ENCODE results near the gene PPEF1. TPM values are rescaled to one million over a fixed set of nuclear protein-coding genes. Genes with fewer than 3 reads are reported as not detected.
"Not testable (repeated sequence)": the region's sequence is repeated elsewhere in the genome, so short reads cannot be mapped to it uniquely, and the experiment has no call there.

The PPEF1 gene
- total RNA-seq, 1 donor from 2014 or later = not detected

DNA sequence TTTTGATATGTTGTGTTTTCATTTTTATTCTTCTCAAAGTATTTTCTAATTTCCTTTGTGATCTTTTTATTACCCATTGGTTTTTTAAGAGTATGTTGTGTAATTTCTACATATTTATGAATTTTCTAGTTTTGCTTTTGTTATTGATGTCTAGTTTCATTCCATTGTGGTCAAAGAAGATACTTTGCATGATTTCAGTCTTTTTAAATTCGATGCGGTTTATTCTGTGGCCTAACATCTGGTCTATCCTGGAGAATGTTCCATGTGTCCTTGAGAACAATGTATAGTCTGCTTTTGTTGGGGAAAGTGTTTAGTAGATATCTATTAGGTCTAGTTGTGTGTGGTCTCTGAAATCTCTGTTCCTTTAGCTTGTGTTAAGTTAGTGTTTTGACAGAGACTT lies 46.2 kb downstream of the PPEF1 start:
- no peak overlapping the region for H3K27ac Mint-ChIP-seq (ENCODE audit: unreplicated experiment)

GRCh38 chrX:18755651-18756050 lies 48.2 kb downstream of the PPEF1 start:
- Mint-ChIP-seq H3K4me3 (ENCODE audit: unreplicated experiment) (no peak overlapping the region), H3K36me3 (ENCODE audit: low read depth, unreplicated experiment) (no peaks in the 10 kb centered on the region), H3K27ac (ENCODE audit: unreplicated experiment) (no peak overlapping the region), H3K27me3 (ENCODE audit: unreplicated experiment) (no peaks in the 10 kb centered on the region), H3K9me3 (ENCODE audit: unreplicated experiment) (no peaks in the 10 kb centered on the region), H3K4me1 (ENCODE audit: unreplicated experiment) (peaks cover 9% of the 10 kb centered on the region)
- DNase-seq (ENCODE audit: low spot score) = no peak
- TF ChIP-seq, protein P1, sequence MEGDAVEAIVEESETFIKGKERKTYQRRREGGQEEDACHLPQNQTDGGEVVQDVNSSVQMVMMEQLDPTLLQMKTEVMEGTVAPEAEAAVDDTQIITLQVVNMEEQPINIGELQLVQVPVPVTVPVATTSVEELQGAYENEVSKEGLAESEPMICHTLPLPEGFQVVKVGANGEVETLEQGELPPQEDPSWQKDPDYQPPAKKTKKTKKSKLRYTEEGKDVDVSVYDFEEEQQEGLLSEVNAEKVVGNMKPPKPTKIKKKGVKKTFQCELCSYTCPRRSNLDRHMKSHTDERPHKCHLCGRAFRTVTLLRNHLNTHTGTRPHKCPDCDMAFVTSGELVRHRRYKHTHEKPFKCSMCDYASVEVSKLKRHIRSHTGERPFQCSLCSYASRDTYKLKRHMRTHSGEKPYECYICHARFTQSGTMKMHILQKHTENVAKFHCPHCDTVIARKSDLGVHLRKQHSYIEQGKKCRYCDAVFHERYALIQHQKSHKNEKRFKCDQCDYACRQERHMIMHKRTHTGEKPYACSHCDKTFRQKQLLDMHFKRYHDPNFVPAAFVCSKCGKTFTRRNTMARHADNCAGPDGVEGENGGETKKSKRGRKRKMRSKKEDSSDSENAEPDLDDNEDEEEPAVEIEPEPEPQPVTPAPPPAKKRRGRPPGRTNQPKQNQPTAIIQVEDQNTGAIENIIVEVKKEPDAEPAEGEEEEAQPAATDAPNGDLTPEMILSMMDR (IDR thresholded peaks at IDR 0.05; ENCODE audit: unreplicated experiment) = no peak

More for the DNA sequence above, 46.2 kb downstream of the PPEF1 start:
- Mint-ChIP-seq H3K4me1 (ENCODE audit: unreplicated experiment) (peaks cover 9% of the 10 kb centered on the region), H3K27me3 (ENCODE audit: unreplicated experiment) (no peaks in the 10 kb centered on the region), H3K9me3 (ENCODE audit: unreplicated experiment) (no peaks in the 10 kb centered on the region), H3K4me3 (ENCODE audit: unreplicated experiment) (no peak overlapping the region), H3K36me3 (ENCODE audit: low read depth, unreplicated experiment) (no peaks in the 10 kb centered on the region)
- DNase-seq (ENCODE audit: low spot score) = no peak
- TF ChIP-seq, protein P1 (IDR thresholded peaks at IDR 0.05; ENCODE audit: unreplicated experiment) = no peak

DNA sequence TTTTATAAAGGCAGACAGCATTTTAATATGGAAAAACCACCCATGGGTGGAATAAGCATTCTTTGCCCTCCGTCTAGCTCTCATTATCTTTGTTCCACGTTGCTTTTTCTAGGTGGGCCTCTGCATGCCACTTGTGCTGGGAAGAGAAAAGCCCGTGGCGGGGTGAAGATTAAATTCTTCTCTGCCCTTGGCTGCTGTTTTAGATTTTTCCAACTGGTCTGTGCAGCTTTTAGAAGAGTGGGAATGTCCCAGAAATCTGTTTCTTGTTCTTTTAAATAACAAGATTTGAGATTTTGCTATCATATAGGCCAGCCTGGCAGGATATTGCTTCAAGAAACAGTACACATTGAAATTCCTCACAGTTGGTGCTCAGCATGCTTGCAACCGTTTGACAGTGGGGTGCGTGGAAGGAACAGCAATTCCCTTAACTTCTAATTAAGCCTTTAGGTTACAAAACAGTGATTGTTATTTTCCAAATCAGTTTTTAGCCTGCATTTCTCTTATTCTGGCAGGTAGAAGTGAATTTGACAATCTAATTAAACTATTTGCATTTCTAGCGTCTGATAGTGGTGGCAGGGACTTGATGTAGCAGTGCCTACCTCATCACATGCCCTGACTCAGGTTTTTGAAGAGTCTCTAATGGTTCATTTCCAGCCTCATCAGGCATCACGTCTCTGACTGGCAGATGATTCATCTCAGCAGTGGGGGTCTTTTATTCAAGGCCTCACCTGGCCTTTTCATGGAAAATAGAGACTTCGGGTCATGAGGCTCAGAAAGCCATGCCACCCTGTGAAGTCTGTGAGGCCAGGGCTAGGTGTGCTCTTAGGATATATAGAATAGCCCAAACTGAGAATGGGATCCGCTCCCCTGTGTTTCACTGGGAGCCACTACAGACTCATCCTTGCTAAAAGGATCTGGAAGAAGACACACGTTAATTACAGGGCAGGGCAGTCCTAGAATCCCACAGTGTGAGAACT lies 50.8 kb downstream of the PPEF1 start:
- Mint-ChIP-seq H3K4me3 (ENCODE audit: unreplicated experiment) (no peak overlapping the region), H3K27ac (ENCODE audit: unreplicated experiment) (no peak overlapping the region), H3K4me1 (ENCODE audit: unreplicated experiment) (peaks cover 9% of the 10 kb centered on the region), H3K9me3 (ENCODE audit: unreplicated experiment) (no peaks in the 10 kb centered on the region), H3K36me3 (ENCODE audit: low read depth, unreplicated experiment) (no peaks in the 10 kb centered on the region), H3K27me3 (ENCODE audit: unreplicated experiment) (no peaks in the 10 kb centered on the region)
- TF ChIP-seq, protein P1 (IDR thresholded peaks at IDR 0.05; ENCODE audit: unreplicated experiment) = no peak
- no peak for DNase-seq (ENCODE audit: low spot score)

GRCh38 chrX:18761750-18762149 lies 54.3 kb downstream of the PPEF1 start:
- no peaks in the 10 kb centered on the region for H3K27me3 Mint-ChIP-seq (ENCODE audit: unreplicated experiment)
- H3K36me3 Mint-ChIP-seq (ENCODE audit: low read depth, unreplicated experiment) = no peaks in the 10 kb centered on the region
- no peak overlapping the region for H3K27ac Mint-ChIP-seq (ENCODE audit: unreplicated experiment)
- no peak for DNase-seq (ENCODE audit: low spot score)
- no peak overlapping the region for H3K4me3 Mint-ChIP-seq (ENCODE audit: unreplicated experiment)
- H3K9me3 Mint-ChIP-seq (ENCODE audit: unreplicated experiment) = no peaks in the 10 kb centered on the region
- TF ChIP-seq, protein P1 (IDR thresholded peaks at IDR 0.05; ENCODE audit: unreplicated experiment) = no peak
- H3K4me1 Mint-ChIP-seq (ENCODE audit: unreplicated experiment) = peaks cover 17% of the 10 kb centered on the region

DNA sequence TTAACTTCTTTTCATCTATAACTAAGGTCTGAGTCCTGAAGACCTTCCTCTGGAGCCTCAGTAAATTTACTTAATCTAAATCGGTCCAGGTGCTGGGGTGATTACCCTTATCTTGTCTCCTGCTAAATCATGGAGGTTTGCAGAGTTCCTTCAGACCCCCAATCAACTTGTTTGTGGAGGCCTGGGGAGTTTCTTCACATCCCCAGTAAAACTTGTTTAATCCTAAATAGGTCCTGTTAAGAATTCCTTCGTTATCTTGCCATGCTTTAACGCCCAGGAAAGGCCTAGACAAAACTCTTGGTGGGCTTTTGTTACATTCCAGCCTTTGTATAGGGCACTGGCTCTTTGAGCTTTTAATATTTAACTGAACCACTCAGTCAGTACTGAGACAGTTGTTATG lies 55.7 kb downstream of the PPEF1 start:
- not testable (repeated sequence) for H3K36me3 Mint-ChIP-seq (ENCODE audit: low read depth, unreplicated experiment); H3K27ac Mint-ChIP-seq (ENCODE audit: unreplicated experiment); H3K9me3 Mint-ChIP-seq (ENCODE audit: unreplicated experiment); DNase-seq (ENCODE audit: low spot score); H3K4me3 Mint-ChIP-seq (ENCODE audit: unreplicated experiment); H3K27me3 Mint-ChIP-seq (ENCODE audit: unreplicated experiment)
- peaks cover 17% of the 10 kb centered on the region for H3K4me1 Mint-ChIP-seq (ENCODE audit: unreplicated experiment)

Measured in endothelial cell (in vitro differentiated cells).